Neural cell (in vitro differentiated cells): ENCODE data around the gene CEP295NL. TPM values are rescaled to one million over a fixed set of nuclear protein-coding genes. Genes with fewer than 3 reads are reported as not detected.

Source experiments
- H2AFZ ChIP-seq: fragments of 200-600, 300-800 bp; sonication (generic), shearing (Covaris generic); 2 replicates; pipeline ENCODE4 v1.6.0; 2014; ENCODE audit warnings: low read depth, mild to moderate bottlenecking, antibody characterized with exemption, low read length, moderate library complexity
- H3F3A ChIP-seq: fragments of 200-600 bp; shearing (Covaris generic); 2 replicates; pipeline ENCODE4 v1.6.1; 2016; ENCODE audit warnings: mild to moderate bottlenecking, moderate library complexity, mixed read lengths, antibody characterized with exemption, low read length; ENCODE audit not compliant: insufficient read depth, poor library complexity, severe bottlenecking
- H3K27ac ChIP-seq: fragments of 200-600, 300-800 bp; sonication (generic), shearing (Covaris generic); 2 replicates; pipeline ENCODE4 v1.5.1; 2014; ENCODE audit warnings: mild to moderate bottlenecking, low read length, moderate library complexity
- H3K27me3 ChIP-seq: fragments of 300-800, 200-600 bp; sonication (generic), shearing (Covaris generic); 2 replicates; pipeline ENCODE4 v1.6.0; 2014; ENCODE audit warnings: mild to moderate bottlenecking, low read depth, low read length, moderate library complexity; ENCODE audit not compliant: insufficient read depth
- H3K36me3 ChIP-seq: fragments of 300-800, 200-600 bp; sonication (generic), shearing (Covaris generic); 2 replicates; pipeline ENCODE4 v1.5.1; 2014; ENCODE audit warnings: mild to moderate bottlenecking, antibody characterized with exemption, low read length, moderate library complexity; ENCODE audit not compliant: insufficient read depth
- H3K4me2 ChIP-seq: fragments of 300-800, 200-600 bp; sonication (generic), shearing (Covaris generic); 2 replicates; pipeline ENCODE4 v1.6.0; 2014; ENCODE audit warnings: mild to moderate bottlenecking, low read length
- H3K4me3 ChIP-seq: fragments of 300-800, 200-600 bp; sonication (generic), shearing (Covaris generic); 2 replicates; pipeline ENCODE4 v1.5.1; 2014; ENCODE audit warnings: mild to moderate bottlenecking, low read length, moderate library complexity
- H3K79me2 ChIP-seq: fragments of 200-600 bp; shearing (Covaris generic); replicated peaks from 2 replicates; pipeline ENCODE4 v1.6.0; 2014; ENCODE audit warnings: mild to moderate bottlenecking, low read length, moderate library complexity; ENCODE audit not compliant: insufficient read depth
- H3K9ac ChIP-seq: fragments of 300-800, 200-600 bp; sonication (generic), shearing (Covaris generic); 2 replicates; pipeline ENCODE4 v1.6.1; 2016; ENCODE audit warnings: mild to moderate bottlenecking, low read length, mixed read lengths
- H3K9me2 ChIP-seq: fragments of 200-600 bp; shearing (Covaris generic); 2 replicates; pipeline ENCODE4 v1.6.1; 2016; ENCODE audit warnings: mild to moderate bottlenecking, low read length, mixed read lengths; ENCODE audit not compliant: insufficient read depth
- H3K9me3 ChIP-seq: fragments of 200-600, 300-800 bp; sonication (generic), shearing (Covaris generic); 2 replicates; pipeline ENCODE4 v1.6.1; 2016; ENCODE audit warnings: mild to moderate bottlenecking, mixed run types, low read length, moderate library complexity, mixed read lengths
- H4K20me1 ChIP-seq: fragments of 200-600 bp; shearing (Covaris generic); 2 replicates; pipeline ENCODE4 v1.6.1; 2016; ENCODE audit warnings: mild to moderate bottlenecking, mixed run types; ENCODE audit not compliant: insufficient read depth
- CTCF ChIP-seq: fragments of 450-650 bp; IDR thresholded peaks from 2 replicates; pipeline ENCODE4 v1.5.1; 2014; ENCODE audit warnings: antibody characterized with exemption, mild to moderate bottlenecking, moderate library complexity; ENCODE audit not compliant: poor library complexity, severe bottlenecking
- EP300 ChIP-seq: fragments of 450-650 bp; conservative IDR thresholded peaks from 2 replicates; pipeline ENCODE4 v1.6.1; 2014; ENCODE audit warnings: antibody characterized with exemption, mild to moderate bottlenecking, moderate library complexity; ENCODE audit not compliant: poor library complexity, severe bottlenecking
- EZH2 ChIP-seq: fragments of 200-600, 300-800 bp; shearing (Covaris generic), sonication (generic); IDR thresholded peaks from 2 replicates; pipeline ENCODE4 v1.6.1; 2014; ENCODE audit warnings: antibody characterized with exemption, low read length, borderline replicate concordance, mild to moderate bottlenecking; ENCODE audit not compliant: insufficient read depth, poor library complexity, severe bottlenecking
- MXI1 ChIP-seq: fragments of 450-650 bp; conservative IDR thresholded peaks from 2 replicates; pipeline ENCODE4 v1.6.1; 2014; ENCODE audit warnings: antibody characterized with exemption, mild to moderate bottlenecking; ENCODE audit not compliant: poor library complexity, severe bottlenecking
- POLR2AphosphoS5 ChIP-seq: IDR thresholded peaks from 2 replicates; pipeline ENCODE4 v1.6.1; 2012
- RAD21 ChIP-seq: fragments of 450-650 bp; conservative IDR thresholded peaks from 2 replicates; pipeline ENCODE4 v1.6.1; 2014; ENCODE audit warnings: antibody characterized with exemption, mild to moderate bottlenecking, moderate library complexity
- REST ChIP-seq: IDR thresholded peaks from 2 replicates; pipeline ENCODE4 v1.6.1; 2012; ENCODE audit warnings: borderline replicate concordance
- SMC3 ChIP-seq: fragments of 450-650 bp; conservative IDR thresholded peaks from 2 replicates; pipeline ENCODE4 v1.6.1; 2014; ENCODE audit warnings: antibody characterized with exemption, mild to moderate bottlenecking, moderate library complexity; ENCODE audit not compliant: poor library complexity
- TAF1 ChIP-seq: IDR thresholded peaks from 2 replicates; pipeline ENCODE4 v1.6.1; 2012; ENCODE audit warnings: low read depth
- polyA plus RNA-seq: library from polyadenylated mRNA; depleted of rRNA; stranded (reverse); fragments of >200 nt; gene quantifications from 2 replicates; pipeline ENCODE4 v1.2.3, GENCODE V29; 2014

CEP295NL gene
- polyA plus RNA-seq, 1 donor from 2014 or later, result not detected

GRCh38 chr17:78917451-78918275 is 14.7 kb upstream of the CEP295NL start:
- H3F3A ChIP-seq, result no peaks in the 10 kb centered on the region
- H3K4me2 ChIP-seq, result no peak overlapping the region
- no peaks in the 10 kb centered on the region for H3K9me3 ChIP-seq
- no peaks in the 10 kb centered on the region for H3K36me3 ChIP-seq
- no peak overlapping the region for H3K4me3 ChIP-seq
- no peaks in the 10 kb centered on the region for H4K20me1 ChIP-seq
- H2AFZ ChIP-seq, result no peak overlapping the region
- no peaks in the 10 kb centered on the region for H3K27me3 ChIP-seq
- peaks cover 67% of the 10 kb centered on the region for H3K79me2 ChIP-seq
- no peak overlapping the region for H3K27ac ChIP-seq
- no peak overlapping the region for H3K9ac ChIP-seq
- TF ChIP-seq SMC3 (no peak), REST (no peak), CTCF (no peak), RAD21 (no peak), EZH2 (no peak), EP300 (no peak), TAF1 (no peak), POLR2AphosphoS5 (no peak), MXI1 (no peak)
- no peaks in the 10 kb centered on the region for H3K9me2 ChIP-seq

- no peaks in the 10 kb centered on the region for H3K9me3 ChIP-seq
- TF ChIP-seq SMC3, result no peak
- no peak for TF ChIP-seq EZH2
- TF ChIP-seq POLR2AphosphoS5, result no peak
- no peak for TF ChIP-seq CTCF
- TF ChIP-seq MXI1, result no peak
- TF ChIP-seq EP300, result no peak
- no peak for TF ChIP-seq RAD21
- no peak for TF ChIP-seq REST
- TF ChIP-seq TAF1, result no peak
- H3K27me3 ChIP-seq, result no peaks in the 10 kb centered on the region
- H3K4me2 ChIP-seq, result no peak overlapping the region
- no peak overlapping the region for H3K4me3 ChIP-seq
- no peaks in the 10 kb centered on the region for H3K9me2 ChIP-seq
- no peaks in the 10 kb centered on the region for H3K36me3 ChIP-seq
- H3F3A ChIP-seq, result no peaks in the 10 kb centered on the region
- H3K27ac ChIP-seq, result no peak overlapping the region
- no peak overlapping the region for H3K9ac ChIP-seq
- H4K20me1 ChIP-seq, result no peaks in the 10 kb centered on the region
- H3K79me2 ChIP-seq, result peaks cover 62% of the 10 kb centered on the region
- no peak overlapping the region for H2AFZ ChIP-seq
These were observed 13.1 kb upstream of the CEP295NL start for GRCh38 chr17:78915872-78916632.
